Measurements from ENCODE around the gene STAT5A. TPM values are rescaled to one million over a fixed set of nuclear protein-coding genes. Genes with fewer than 3 reads are reported as not detected.
"Not testable (repeated sequence)": the region's sequence is repeated elsewhere in the genome, so short reads cannot be mapped to it uniquely, and the experiment has no call there.

STAT5A gene
- total RNA-seq, 1 experiment from 2014 or later: 0.91 TPM

- H3K9ac ChIP-seq (ENCODE audit: low read length): no peak overlapping the region
- no TSS peak for BruUV-seq (replicated peaks)
- RAD21 ChIA-PET (ENCODE audit: low non-redundant PET in 1 of 2, low total read pairs in 2 of 2, uncharacterized antibody in 2 of 2, unreplicated experiment in 2 of 2): no interaction called here
- H3K9me2 ChIP-seq (ENCODE audit: insufficient read depth): no peaks in the 10 kb centered on the region
- H3K27me3 ChIP-seq (ENCODE audit: insufficient read depth, low read length): no peaks in the 10 kb centered on the region
- ATAC-seq: no peak
- no peak overlapping the region for H3K27ac ChIP-seq (ENCODE audit: low read depth, low read length)
- 0 out of 4 replicates have a peak, but pooled peaks cover 0 to 3% of the 10 kb centered on the region in 2 experiments for H3K4me1 ChIP-seq (ENCODE audit: control insufficient read depth in 1 of 2, insufficient read depth in 2 of 2, low read length in 2 of 2)
- H3K9me3 ChIP-seq (ENCODE audit: control insufficient read depth in 1 of 2, insufficient read depth in 1 of 2, low read depth in 1 of 2, low read length in 2 of 2): no peaks in the 10 kb centered on the region
- H3K4me2 ChIP-seq (ENCODE audit: low read length): no peak overlapping the region
- no peak overlapping the region for H3K4me3 ChIP-seq (replicated peaks in 1 of 2; ENCODE audit: low read depth in 1 of 2, low read length in 2 of 2)
- no peaks in the 10 kb centered on the region for H4K20me1 ChIP-seq (ENCODE audit: insufficient read depth)
- H3K79me2 ChIP-seq (ENCODE audit: insufficient read depth, low read length): no peaks in the 10 kb centered on the region
- DNase-seq (ENCODE audit: low read depth, low spot score): no peak
- intact Hi-C loops (cut with micrococcal nuclease): no loop called here
- POLR2A ChIA-PET: no interaction called here
- TF ChIP-seq ELF1 (IDR thresholded peaks at IDR 0.05; ENCODE audit: borderline replicate concordance, low read depth): no peak
- no peak for TF ChIP-seq ZNF274 (IDR thresholded peaks at IDR 0.05; ENCODE audit: low read depth, low read length)
- TF ChIP-seq FOSL1 (IDR thresholded peaks at IDR 0.05; ENCODE audit: low read depth): no peak
- no peak for TF ChIP-seq ZFX (IDR thresholded peaks at IDR 0.05)
- TF ChIP-seq CEBPB (IDR thresholded peaks at IDR 0.05; ENCODE audit: low read depth): no peak
- TF ChIP-seq EZH2phosphoT487 (IDR thresholded peaks at IDR 0.05; ENCODE audit: borderline replicate concordance): no peak
- TF ChIP-seq REST (IDR thresholded peaks at IDR 0.05; ENCODE audit: low read depth): no peak
- no peak for TF ChIP-seq CBX3 (IDR thresholded peaks at IDR 0.05; ENCODE audit: low read depth)
- TF ChIP-seq SIN3A (IDR thresholded peaks at IDR 0.05; ENCODE audit: low read depth): no peak
- TF ChIP-seq YY1 (IDR thresholded peaks at IDR 0.05; ENCODE audit: extremely low read depth, insufficient replicate concordance, low read depth, low read length): no peak
- no peak for TF ChIP-seq TCF7L2 (IDR thresholded peaks at IDR 0.05; ENCODE audit: borderline replicate concordance, extremely low read depth, insufficient read depth, insufficient read length)
- no peak for TF ChIP-seq ATF3 (IDR thresholded peaks at IDR 0.05)
- TF ChIP-seq CTCF (IDR thresholded peaks at IDR 0.05 in 2 of 3, conservative IDR thresholded peaks at IDR 0.05 in 1 of 3; ENCODE audit: borderline replicate concordance in 1 of 3, insufficient read depth in 1 of 3, low read depth in 2 of 3, low read length in 2 of 3): no peak
- no peak for TF ChIP-seq POLR2AphosphoS5 (IDR thresholded peaks at IDR 0.05; ENCODE audit: low read depth, low read length)
- H2AFZ ChIP-seq (ENCODE audit: low read depth, low read length, poor library complexity, severe bottlenecking): no peak overlapping the region
- no peaks in the 10 kb centered on the region for H3K36me3 ChIP-seq (ENCODE audit: control insufficient read depth in 1 of 2, insufficient read depth in 2 of 2, low read length in 2 of 2)
- CTCF ChIA-PET: interaction anchor here (1.2 kb wide), 1 partner anchor 21 kb away, joined by 4 read pairs; no protein-coding TSS in a partner anchor
These were observed 44.8 kb upstream of the STAT5A start for GRCh38 chr17:42243493-42243982.

- H3K36me3 ChIP-seq (ENCODE audit: control insufficient read depth in 1 of 2, insufficient read depth in 2 of 2, low read length in 2 of 2); intact Hi-C loops (cut with micrococcal nuclease); H3K9ac ChIP-seq (ENCODE audit: low read length); H3K4me2 ChIP-seq (ENCODE audit: low read length); RAD21 ChIA-PET (ENCODE audit: low non-redundant PET in 1 of 2, low total read pairs in 2 of 2, uncharacterized antibody in 2 of 2, unreplicated experiment in 2 of 2); H3K27ac ChIP-seq (ENCODE audit: low read depth, low read length); H3K4me1 ChIP-seq (ENCODE audit: control insufficient read depth in 1 of 2, insufficient read depth in 2 of 2, low read length in 2 of 2); H3K9me3 ChIP-seq (ENCODE audit: control insufficient read depth in 1 of 2, insufficient read depth in 1 of 2, low read depth in 1 of 2, low read length in 2 of 2); H2AFZ ChIP-seq (ENCODE audit: low read depth, low read length, poor library complexity, severe bottlenecking); BruUV-seq (replicated peaks); H3K9me2 ChIP-seq (ENCODE audit: insufficient read depth); POLR2A ChIA-PET; H4K20me1 ChIP-seq (ENCODE audit: insufficient read depth); ATAC-seq; H3K79me2 ChIP-seq (ENCODE audit: insufficient read depth, low read length); H3K4me3 ChIP-seq (replicated peaks in 1 of 2; ENCODE audit: low read depth in 1 of 2, low read length in 2 of 2); H3K27me3 ChIP-seq (ENCODE audit: insufficient read depth, low read length); DNase-seq (ENCODE audit: low read depth, low spot score): not testable (repeated sequence)
- CTCF ChIA-PET: interaction anchor here (1.2 kb wide), 1 partner anchor 22 kb away, joined by 4 read pairs; no protein-coding TSS in a partner anchor
These were observed 44.2 kb upstream of the STAT5A start for GRCh38 chr17:42244116-42244515.
